ENCODE results near the gene BPIFB2.

DNA sequence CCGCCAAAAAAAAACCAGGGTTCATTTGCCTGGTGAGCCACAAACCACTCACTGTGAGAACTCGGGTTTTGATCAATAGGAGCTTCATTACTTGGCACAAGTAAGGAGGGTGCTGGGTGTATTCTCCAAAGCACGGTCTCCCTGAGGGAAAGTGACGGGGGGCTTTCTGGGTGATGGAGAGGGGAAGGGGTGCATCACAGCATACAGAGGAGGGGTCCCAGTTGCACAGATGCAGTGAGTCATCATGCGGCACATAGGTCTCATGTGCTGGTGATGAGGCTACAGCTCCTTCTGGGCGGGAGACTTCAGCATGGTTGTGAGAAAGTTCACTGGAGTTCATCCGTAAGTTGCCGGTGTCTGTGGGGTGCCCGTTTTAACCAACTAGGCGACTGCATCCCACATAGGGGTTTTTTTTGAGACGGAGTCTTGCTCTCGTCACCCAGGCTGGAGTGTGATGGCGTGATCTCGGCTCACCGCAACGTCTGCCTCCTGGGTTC is 39.5 kb upstream of the BPIFB2 start:
- TF ChIP-seq, protein P1, sequence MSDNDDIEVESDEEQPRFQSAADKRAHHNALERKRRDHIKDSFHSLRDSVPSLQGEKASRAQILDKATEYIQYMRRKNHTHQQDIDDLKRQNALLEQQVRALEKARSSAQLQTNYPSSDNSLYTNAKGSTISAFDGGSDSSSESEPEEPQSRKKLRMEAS (IDR thresholded peaks at IDR 0.05): no peak
- no peak for TF ChIP-seq CEBPB (IDR thresholded peaks at IDR 0.05)
- no peak for TF ChIP-seq EGR1 (IDR thresholded peaks at IDR 0.05)
- TF ChIP-seq YY1 (IDR thresholded peaks at IDR 0.05; ENCODE audit: low read depth): no peak

Measured in Ishikawa (cell line).